Suprapubic skin (tissue), 4 donors: ENCODE measurements around the gene PNPLA3.

Experiments
- CTCF ChIP-seq, 2 donors: fragments of 200-600 bp in 1 of 2; fragments of 450-650 bp in 1 of 2; sonication (generic) in 1 of 2; IDR thresholded peaks; one replicate each; pipeline ENCODE4 v1.5.1; 2016 to 2019; ENCODE audit warnings: antibody characterized with exemption in 2 of 2, mild to moderate bottlenecking in 1 of 2, moderate library complexity in 1 of 2
- EP300 ChIP-seq: sonication (generic); formaldehyde crosslinking; IDR thresholded peaks from one replicate; pipeline ENCODE4 v1.6.1; 2017; ENCODE audit warnings: antibody characterized with exemption
- POLR2A ChIP-seq, 2 donors: fragments of 450-650 bp; IDR thresholded peaks; one replicate each; pipeline ENCODE4 v1.6.1; 2017; ENCODE audit warnings: antibody characterized with exemption in 2 of 2, mild to moderate bottlenecking in 2 of 2, moderate library complexity in 2 of 2
- POLR2AphosphoS5 ChIP-seq, 3 donors: sonication (generic); formaldehyde crosslinking; IDR thresholded peaks; one replicate each; pipeline ENCODE4 v1.6.1; 2017; ENCODE audit warnings: antibody characterized with exemption in 3 of 3

- no peak for TF ChIP-seq CTCF (IDR thresholded peaks at IDR 0.05)
- TF ChIP-seq POLR2A (IDR thresholded peaks at IDR 0.05) = no peak
- TF ChIP-seq EP300 = no peak
- TF ChIP-seq POLR2AphosphoS5 (IDR thresholded peaks at IDR 0.05) = no peak
These were observed 2.2 kb upstream of the PNPLA3 start for GRCh38 chr22:43921370-43921769.
